Mammary epithelial cell (primary cell): Measurements from ENCODE around the gene GRB7.

Experiments used
- EZH2 ChIP-seq: IDR thresholded peaks from 2 replicates; pipeline ENCODE4 v1.6.1; 2012; ENCODE audit warnings: low read length, inconsistent platforms, borderline replicate concordance
- TF ChIP-seq, protein P1 (sequence below), 2 donors: IDR thresholded peaks in 1 of 2; conservative IDR thresholded peaks in 1 of 2; 2 replicates each; pipeline ENCODE4 v1.5.1; 2011 to 2012; ENCODE audit warnings: inconsistent platforms in 2 of 2, low read length in 2 of 2, mild to moderate bottlenecking in 2 of 2, control low read depth in 1 of 2, low read depth in 1 of 2; ENCODE audit not compliant: insufficient read depth in 1 of 2; ENCODE audit errors: extremely low read depth in 1 of 2

GRCh38 chr17:39738983-39739884 lies 1.5 kb downstream of the GRB7 start:
- TF ChIP-seq, protein P1, sequence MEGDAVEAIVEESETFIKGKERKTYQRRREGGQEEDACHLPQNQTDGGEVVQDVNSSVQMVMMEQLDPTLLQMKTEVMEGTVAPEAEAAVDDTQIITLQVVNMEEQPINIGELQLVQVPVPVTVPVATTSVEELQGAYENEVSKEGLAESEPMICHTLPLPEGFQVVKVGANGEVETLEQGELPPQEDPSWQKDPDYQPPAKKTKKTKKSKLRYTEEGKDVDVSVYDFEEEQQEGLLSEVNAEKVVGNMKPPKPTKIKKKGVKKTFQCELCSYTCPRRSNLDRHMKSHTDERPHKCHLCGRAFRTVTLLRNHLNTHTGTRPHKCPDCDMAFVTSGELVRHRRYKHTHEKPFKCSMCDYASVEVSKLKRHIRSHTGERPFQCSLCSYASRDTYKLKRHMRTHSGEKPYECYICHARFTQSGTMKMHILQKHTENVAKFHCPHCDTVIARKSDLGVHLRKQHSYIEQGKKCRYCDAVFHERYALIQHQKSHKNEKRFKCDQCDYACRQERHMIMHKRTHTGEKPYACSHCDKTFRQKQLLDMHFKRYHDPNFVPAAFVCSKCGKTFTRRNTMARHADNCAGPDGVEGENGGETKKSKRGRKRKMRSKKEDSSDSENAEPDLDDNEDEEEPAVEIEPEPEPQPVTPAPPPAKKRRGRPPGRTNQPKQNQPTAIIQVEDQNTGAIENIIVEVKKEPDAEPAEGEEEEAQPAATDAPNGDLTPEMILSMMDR (conservative IDR thresholded peaks at IDR 0.05 in 1 of 2, IDR thresholded peaks at IDR 0.05 in 1 of 2; ENCODE audit: extremely low read depth in 1 of 2, insufficient read depth in 1 of 2, low read depth in 1 of 2, low read length in 2 of 2) = no peak
- TF ChIP-seq EZH2 = no peak
